OCI-LY3 (cell line): ENCODE measurements around the gene GSTO2.

Experiments
- EZH2phosphoT487 ChIP-seq: fragments of 200-600 bp; shearing (Covaris generic); IDR thresholded peaks from 2 replicates; pipeline ENCODE4 v1.6.1; 2018; ENCODE audit warnings: antibody characterized with exemption, mixed run types, low read depth
- TF ChIP-seq, protein P1 (sequence below): fragments of 200-600, 300-600 bp; sonication (generic); IDR thresholded peaks from 2 replicates; pipeline ENCODE4 v1.5.1; 2014; ENCODE audit warnings: antibody characterized with exemption, low read length, low read depth

DNA sequence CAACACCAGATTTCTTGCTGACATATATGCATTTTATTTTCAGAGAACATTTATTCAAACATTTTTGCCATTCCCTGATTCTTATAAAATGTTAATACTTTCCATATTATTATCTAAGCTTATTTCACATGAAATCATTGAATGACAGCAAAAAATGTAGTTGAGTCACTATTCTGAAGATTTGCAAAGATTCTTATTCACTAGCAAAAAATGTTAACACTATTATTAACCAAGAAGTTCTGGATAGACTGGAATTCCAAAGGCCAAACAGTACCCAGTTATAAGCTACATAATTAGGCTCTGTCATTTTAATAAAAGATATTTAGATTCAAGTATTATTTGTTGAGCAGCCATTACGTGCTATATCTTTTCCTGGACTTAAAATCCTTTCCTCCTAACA is 4.3 kb downstream of the GSTO2 start:
- TF ChIP-seq, protein P1, sequence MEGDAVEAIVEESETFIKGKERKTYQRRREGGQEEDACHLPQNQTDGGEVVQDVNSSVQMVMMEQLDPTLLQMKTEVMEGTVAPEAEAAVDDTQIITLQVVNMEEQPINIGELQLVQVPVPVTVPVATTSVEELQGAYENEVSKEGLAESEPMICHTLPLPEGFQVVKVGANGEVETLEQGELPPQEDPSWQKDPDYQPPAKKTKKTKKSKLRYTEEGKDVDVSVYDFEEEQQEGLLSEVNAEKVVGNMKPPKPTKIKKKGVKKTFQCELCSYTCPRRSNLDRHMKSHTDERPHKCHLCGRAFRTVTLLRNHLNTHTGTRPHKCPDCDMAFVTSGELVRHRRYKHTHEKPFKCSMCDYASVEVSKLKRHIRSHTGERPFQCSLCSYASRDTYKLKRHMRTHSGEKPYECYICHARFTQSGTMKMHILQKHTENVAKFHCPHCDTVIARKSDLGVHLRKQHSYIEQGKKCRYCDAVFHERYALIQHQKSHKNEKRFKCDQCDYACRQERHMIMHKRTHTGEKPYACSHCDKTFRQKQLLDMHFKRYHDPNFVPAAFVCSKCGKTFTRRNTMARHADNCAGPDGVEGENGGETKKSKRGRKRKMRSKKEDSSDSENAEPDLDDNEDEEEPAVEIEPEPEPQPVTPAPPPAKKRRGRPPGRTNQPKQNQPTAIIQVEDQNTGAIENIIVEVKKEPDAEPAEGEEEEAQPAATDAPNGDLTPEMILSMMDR, result no peak
- no peak for TF ChIP-seq EZH2phosphoT487
